Right lobe of liver (tissue), 4 donors: ENCODE results near the gene APOB.

Source experiments
- POLR2A ChIP-seq: fragments of 450-650 bp; IDR thresholded peaks from one replicate; pipeline ENCODE4 v1.6.1; 2017; ENCODE audit warnings: antibody characterized with exemption, mild to moderate bottlenecking
- TF ChIP-seq, protein P1 (sequence below), 4 donors: fragments of 200-600 bp in 3 of 4; fragments of 450-650 bp in 1 of 4; IDR thresholded peaks; one replicate each; pipeline versions ENCODE4 v1.5.1 to v1.8.0; 2016 to 2022; ENCODE audit warnings: antibody characterized with exemption in 4 of 4, mild to moderate bottlenecking in 2 of 4
- donor health status: DM: no; HTN: no; CAD: no.
- donor health status: DM: no; HTN: no; CAD: no.
- donor health status: DM: no; HTN: yes; CAD: no.

DNA sequence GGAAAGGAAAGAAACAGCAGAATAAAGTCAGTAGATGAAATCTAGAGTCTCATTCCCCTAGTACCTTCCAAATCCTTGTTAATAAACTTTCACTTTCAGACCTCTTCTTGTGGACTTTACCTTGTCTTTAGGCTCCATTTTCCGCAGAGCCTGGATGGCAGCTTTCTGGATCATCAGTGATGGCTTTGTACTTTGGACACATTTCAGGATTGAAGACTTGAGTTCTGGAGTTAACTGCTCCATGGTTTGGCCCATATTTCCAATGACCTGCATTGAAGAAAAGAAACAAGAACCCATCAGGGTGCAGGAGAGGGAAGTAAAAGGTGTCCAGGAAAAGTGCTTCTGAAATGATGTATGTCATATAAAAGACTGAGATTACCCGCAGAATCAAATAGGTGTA is 14.4 kb downstream of the APOB start:
- TF ChIP-seq, protein P1, sequence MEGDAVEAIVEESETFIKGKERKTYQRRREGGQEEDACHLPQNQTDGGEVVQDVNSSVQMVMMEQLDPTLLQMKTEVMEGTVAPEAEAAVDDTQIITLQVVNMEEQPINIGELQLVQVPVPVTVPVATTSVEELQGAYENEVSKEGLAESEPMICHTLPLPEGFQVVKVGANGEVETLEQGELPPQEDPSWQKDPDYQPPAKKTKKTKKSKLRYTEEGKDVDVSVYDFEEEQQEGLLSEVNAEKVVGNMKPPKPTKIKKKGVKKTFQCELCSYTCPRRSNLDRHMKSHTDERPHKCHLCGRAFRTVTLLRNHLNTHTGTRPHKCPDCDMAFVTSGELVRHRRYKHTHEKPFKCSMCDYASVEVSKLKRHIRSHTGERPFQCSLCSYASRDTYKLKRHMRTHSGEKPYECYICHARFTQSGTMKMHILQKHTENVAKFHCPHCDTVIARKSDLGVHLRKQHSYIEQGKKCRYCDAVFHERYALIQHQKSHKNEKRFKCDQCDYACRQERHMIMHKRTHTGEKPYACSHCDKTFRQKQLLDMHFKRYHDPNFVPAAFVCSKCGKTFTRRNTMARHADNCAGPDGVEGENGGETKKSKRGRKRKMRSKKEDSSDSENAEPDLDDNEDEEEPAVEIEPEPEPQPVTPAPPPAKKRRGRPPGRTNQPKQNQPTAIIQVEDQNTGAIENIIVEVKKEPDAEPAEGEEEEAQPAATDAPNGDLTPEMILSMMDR (IDR thresholded peaks at IDR 0.05) = no peak
- peak; percentile 9 for TF ChIP-seq POLR2A
